Tibial nerve (tissue), 4 donors: ENCODE results near the gene CMTR2. TPM values are rescaled to one million over a fixed set of nuclear protein-coding genes. Genes with fewer than 3 reads are reported as not detected.

ENCODE experiments used
- DNase-seq, 2 donors: peaks; one replicate each; pipeline ENCODE4 v3.0.0-alpha.2; 2019; ENCODE audit warnings: low spot score in 2 of 2
- H3K27ac ChIP-seq, 4 donors: fragments of 200-600 bp; sonication (generic) in 3 of 4; one replicate each; pipeline ENCODE4 v1.5.1; 2017 to 2019; ENCODE audit warnings: mild to moderate bottlenecking in 1 of 4
- H3K27me3 ChIP-seq, 2 donors: fragments of 200-600 bp; sonication (generic) in 1 of 2; one replicate each; pipeline versions ENCODE4 v1.5.1 to v1.6.0; 2017 to 2019
- H3K36me3 ChIP-seq, 3 donors: fragments of 200-600 bp; sonication (generic); one replicate each; pipeline ENCODE4 v1.5.1; 2018 to 2019
- H3K4me1 ChIP-seq, 4 donors: fragments of 200-600 bp; sonication (generic) in 3 of 4; one replicate each; pipeline ENCODE4 v1.5.1; 2017 to 2019
- H3K4me3 ChIP-seq, 4 donors: fragments of 200-600 bp; sonication (generic) in 3 of 4; one replicate each; pipeline ENCODE4 v1.5.1; 2017 to 2019; ENCODE audit warnings: mild to moderate bottlenecking in 1 of 4, moderate library complexity in 1 of 4
- H3K9me3 ChIP-seq, 4 donors: fragments of 200-600 bp; sonication (generic) in 3 of 4; one replicate each; pipeline ENCODE4 v1.5.1; 2017 to 2019
- EP300 ChIP-seq, 2 donors: sonication (generic); formaldehyde crosslinking; IDR thresholded peaks; one replicate each; pipeline ENCODE4 v1.6.1; 2017; ENCODE audit warnings: antibody characterized with exemption in 2 of 2, mild to moderate bottlenecking in 1 of 2
- POLR2A ChIP-seq, 2 donors: fragments of 450-650 bp; IDR thresholded peaks; one replicate each; pipeline ENCODE4 v1.6.1; 2017; ENCODE audit warnings: antibody characterized with exemption in 2 of 2, mild to moderate bottlenecking in 2 of 2, moderate library complexity in 2 of 2
- WGBS, 2 donors: methylation state at CpG; one replicate each; pipeline ENCODE4 v1.1.5; 2018; 5-methylcytosine and 5-hydroxymethylcytosine counted together
- total RNA-seq, 4 donors: library from RNA; depleted of rRNA; stranded (reverse); fragments of >200 nt; gene quantifications; one replicate each; pipeline ENCODE4 v1.1.0, GENCODE V29; 2016
- TF ChIP-seq, protein P1 (sequence below), 5 experiments: fragments of 200-600 bp in 3 of 5; fragments of 450-650 bp in 2 of 5; sonication (generic) in 3 of 5; IDR thresholded peaks; one replicate each; pipeline ENCODE4 v1.5.1; 2016 to 2019; ENCODE audit warnings: antibody characterized with exemption in 5 of 5, mild to moderate bottlenecking in 3 of 5, moderate library complexity in 2 of 5

The CMTR2 gene
- total RNA-seq, 4 donors from 2014 or later, result 17.1 to 31.4 (median 22.2) TPM

DNA sequence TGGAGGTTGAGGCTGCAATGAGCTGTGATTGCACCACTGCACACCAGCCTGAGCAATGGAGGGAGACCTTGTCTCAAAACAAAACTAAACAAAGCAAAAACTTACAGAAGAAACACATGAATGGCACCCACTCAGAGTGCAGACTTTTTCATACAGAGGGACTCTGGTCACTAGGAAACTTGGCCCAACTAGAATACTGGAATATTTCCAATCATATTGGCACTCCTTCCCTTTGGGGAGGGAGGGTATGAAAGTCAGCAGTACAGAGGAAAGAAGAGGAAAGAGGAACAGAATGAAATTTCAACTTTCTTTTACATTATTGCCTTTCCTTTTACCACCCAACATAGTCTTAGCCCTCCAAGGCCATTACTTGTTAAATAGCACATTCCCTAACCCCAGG lies 28.2 kb downstream of the CMTR2 start:
- no peaks in the 10 kb centered on the region for H3K9me3 ChIP-seq
- no peaks in the 10 kb centered on the region for H3K27me3 ChIP-seq
- no peak overlapping the region for H3K4me3 ChIP-seq
- no peak for DNase-seq
- H3K4me1 ChIP-seq, result no peaks in the 10 kb centered on the region
- H3K27ac ChIP-seq, result no peak overlapping the region
- TF ChIP-seq, protein P1, sequence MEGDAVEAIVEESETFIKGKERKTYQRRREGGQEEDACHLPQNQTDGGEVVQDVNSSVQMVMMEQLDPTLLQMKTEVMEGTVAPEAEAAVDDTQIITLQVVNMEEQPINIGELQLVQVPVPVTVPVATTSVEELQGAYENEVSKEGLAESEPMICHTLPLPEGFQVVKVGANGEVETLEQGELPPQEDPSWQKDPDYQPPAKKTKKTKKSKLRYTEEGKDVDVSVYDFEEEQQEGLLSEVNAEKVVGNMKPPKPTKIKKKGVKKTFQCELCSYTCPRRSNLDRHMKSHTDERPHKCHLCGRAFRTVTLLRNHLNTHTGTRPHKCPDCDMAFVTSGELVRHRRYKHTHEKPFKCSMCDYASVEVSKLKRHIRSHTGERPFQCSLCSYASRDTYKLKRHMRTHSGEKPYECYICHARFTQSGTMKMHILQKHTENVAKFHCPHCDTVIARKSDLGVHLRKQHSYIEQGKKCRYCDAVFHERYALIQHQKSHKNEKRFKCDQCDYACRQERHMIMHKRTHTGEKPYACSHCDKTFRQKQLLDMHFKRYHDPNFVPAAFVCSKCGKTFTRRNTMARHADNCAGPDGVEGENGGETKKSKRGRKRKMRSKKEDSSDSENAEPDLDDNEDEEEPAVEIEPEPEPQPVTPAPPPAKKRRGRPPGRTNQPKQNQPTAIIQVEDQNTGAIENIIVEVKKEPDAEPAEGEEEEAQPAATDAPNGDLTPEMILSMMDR (IDR thresholded peaks at IDR 0.05), result no peak
- TF ChIP-seq POLR2A (IDR thresholded peaks at IDR 0.05) (no peak), EP300 (IDR thresholded peaks at IDR 0.05) (no peak)
- no peaks in the 10 kb centered on the region for H3K36me3 ChIP-seq

- H3K36me3 ChIP-seq, result no peaks in the 10 kb centered on the region
- no peak overlapping the region for H3K4me3 ChIP-seq
- 73 to 79% methylated on average over 5 of the region's 5 CpGs for WGBS, 2 donors
- no peak overlapping the region for H3K27ac ChIP-seq
- no peak for DNase-seq
- no peaks in the 10 kb centered on the region for H3K9me3 ChIP-seq
- no peaks in the 10 kb centered on the region for H3K27me3 ChIP-seq
- H3K4me1 ChIP-seq, result peaks cover 0 to 7% (median 0%) of the 10 kb centered on the region in 4 donors
- TF ChIP-seq POLR2A (IDR thresholded peaks at IDR 0.05) (no peak), EP300 (IDR thresholded peaks at IDR 0.05) (no peak)
- TF ChIP-seq, protein P1 (IDR thresholded peaks at IDR 0.05), result no peak
Observed at GRCh38 chr16:71259086-71259485, 30.1 kb downstream of the CMTR2 start.

DNA sequence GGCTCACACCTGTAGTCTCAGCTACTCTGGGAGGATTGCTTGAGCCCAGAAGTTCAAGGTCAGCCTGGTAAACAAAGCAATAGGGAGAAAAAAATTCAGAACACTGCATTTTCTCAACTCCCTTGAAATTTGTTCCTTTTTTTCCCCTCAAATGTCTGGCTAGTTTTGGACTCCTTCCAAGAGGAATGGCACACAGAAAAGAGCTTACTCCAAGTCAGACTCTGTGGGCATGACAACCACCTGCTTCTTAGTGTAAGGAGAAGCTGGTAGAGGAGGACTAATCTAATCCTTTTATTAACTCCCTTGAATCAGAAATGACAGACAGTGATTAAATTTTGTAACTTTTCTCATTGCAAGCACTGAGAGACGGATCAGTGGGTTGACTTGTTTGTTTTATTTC lies 30.8 kb downstream of the CMTR2 start:
- H3K27ac ChIP-seq, result no peak overlapping the region
- 82 to 85% methylated on average over 1 of the region's 1 CpG for WGBS, 2 donors
- H3K27me3 ChIP-seq, result no peaks in the 10 kb centered on the region
- H3K4me3 ChIP-seq, result no peak overlapping the region
- peaks cover 0 to 7% (median 0%) of the 10 kb centered on the region in 4 donors for H3K4me1 ChIP-seq
- no peaks in the 10 kb centered on the region for H3K9me3 ChIP-seq
- no peaks in the 10 kb centered on the region for H3K36me3 ChIP-seq
- TF ChIP-seq, protein P1 (IDR thresholded peaks at IDR 0.05), result no peak
- TF ChIP-seq EP300 (IDR thresholded peaks at IDR 0.05), result no peak
- no peak for TF ChIP-seq POLR2A (IDR thresholded peaks at IDR 0.05)
- peak in 1 of 2 donors; percentile 26 for DNase-seq

GRCh38 chr16:71257768-71258167 lies 31.4 kb downstream of the CMTR2 start:
- Histone ChIP-seq H3K4me1 (peaks cover 0 to 7% (median 0%) of the 10 kb centered on the region in 4 donors), H3K27ac (no peak overlapping the region), H3K27me3 (no peaks in the 10 kb centered on the region), H3K4me3 (no peak overlapping the region), H3K36me3 (no peaks in the 10 kb centered on the region), H3K9me3 (no peaks in the 10 kb centered on the region)
- TF ChIP-seq, protein P1 (IDR thresholded peaks at IDR 0.05), result no peak
- TF ChIP-seq POLR2A (IDR thresholded peaks at IDR 0.05), result no peak
- TF ChIP-seq EP300 (IDR thresholded peaks at IDR 0.05), result no peak
- WGBS, 2 donors, result 58 to 74% methylated on average over 1 of the region's 1 CpG
- DNase-seq, result no peak

DNA sequence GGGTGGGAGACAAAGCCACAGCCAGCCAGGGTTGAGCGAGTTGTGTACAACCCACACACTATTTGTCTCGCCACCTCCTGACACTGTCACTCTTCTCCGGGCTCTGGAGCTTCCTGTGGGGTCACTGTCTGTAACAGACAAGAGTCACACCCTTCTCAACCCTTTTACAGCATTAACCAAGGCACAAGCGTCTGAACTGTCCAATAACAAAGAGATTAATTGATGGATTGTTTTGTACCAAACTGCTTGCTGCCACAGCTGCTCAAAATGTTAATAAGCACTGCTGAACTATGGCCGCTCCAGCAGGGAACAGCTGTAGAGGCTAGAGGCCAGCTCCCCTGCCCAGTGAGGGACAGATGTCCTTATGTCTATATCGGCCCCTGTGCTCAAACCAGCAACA lies 33.5 kb downstream of the CMTR2 start:
- Histone ChIP-seq H3K4me1 (peaks cover 0 to 7% (median 0%) of the 10 kb centered on the region in 4 donors), H3K36me3 (no peaks in the 10 kb centered on the region), H3K4me3 (no peak overlapping the region), H3K27ac (no peak overlapping the region), H3K9me3 (no peaks in the 10 kb centered on the region), H3K27me3 (no peaks in the 10 kb centered on the region)
- 14 to 24% methylated on average over 6 of the region's 6 CpGs for WGBS, 2 donors
- no peak for DNase-seq
- TF ChIP-seq POLR2A (IDR thresholded peaks at IDR 0.05) (no peak), EP300 (IDR thresholded peaks at IDR 0.05) (no peak)
- TF ChIP-seq, protein P1 (IDR thresholded peaks at IDR 0.05), result no peak
